Endothelial cell of umbilical vein (primary cell): ENCODE results near the gene NEK4.

Source experiments
- EZH2 ChIP-seq: IDR thresholded peaks from 2 replicates; pipeline ENCODE4 v1.6.1; 2012; ENCODE audit warnings: borderline replicate concordance, low read depth, mild to moderate bottlenecking, moderate library complexity, low read length, inconsistent platforms; ENCODE audit not compliant: severe bottlenecking
- GATA2 ChIP-seq: IDR thresholded peaks from 2 replicates; pipeline ENCODE4 v1.7.0; 2011; ENCODE audit warnings: low read depth, mild to moderate bottlenecking, moderate library complexity, mixed read lengths, low read length; ENCODE audit not compliant: insufficient read length, insufficient read depth
- JUN ChIP-seq: IDR thresholded peaks from 2 replicates; pipeline ENCODE4 v1.6.1; 2011; ENCODE audit warnings: borderline replicate concordance, low read depth; ENCODE audit not compliant: insufficient read length, insufficient read depth
- MYC ChIP-seq: IDR thresholded peaks from one replicate; pipeline ENCODE4 v1.6.1; 2011; ENCODE audit warnings: mild to moderate bottlenecking, low read depth, low read length
- POLR2A ChIP-seq: IDR thresholded peaks from 2 replicates; pipeline ENCODE4 v1.6.1; 2012; ENCODE audit warnings: low read depth, mild to moderate bottlenecking, control low read depth, low read length
- POLR2AphosphoS5 ChIP-seq: IDR thresholded peaks from 2 replicates; pipeline ENCODE4 v1.6.1; 2012; ENCODE audit warnings: low read depth, mild to moderate bottlenecking, control low read depth, low read length, moderate library complexity; ENCODE audit not compliant: insufficient read depth
- TF ChIP-seq, protein P1 (sequence below), 2 donors: IDR thresholded peaks; 1 replicate in 1 of 2; 2 replicates in 1 of 2; pipeline ENCODE4 v1.5.1; 2011; ENCODE audit warnings: low read length in 2 of 2, mild to moderate bottlenecking in 2 of 2, moderate library complexity in 2 of 2, control low read depth in 1 of 2, inconsistent platforms in 1 of 2, low read depth in 1 of 2; ENCODE audit not compliant: insufficient read depth in 1 of 2; ENCODE audit errors: extremely low read depth in 1 of 2

GRCh38 chr3:52816199-52816598 is 45.5 kb upstream of the NEK4 start:
- TF ChIP-seq, protein P1, sequence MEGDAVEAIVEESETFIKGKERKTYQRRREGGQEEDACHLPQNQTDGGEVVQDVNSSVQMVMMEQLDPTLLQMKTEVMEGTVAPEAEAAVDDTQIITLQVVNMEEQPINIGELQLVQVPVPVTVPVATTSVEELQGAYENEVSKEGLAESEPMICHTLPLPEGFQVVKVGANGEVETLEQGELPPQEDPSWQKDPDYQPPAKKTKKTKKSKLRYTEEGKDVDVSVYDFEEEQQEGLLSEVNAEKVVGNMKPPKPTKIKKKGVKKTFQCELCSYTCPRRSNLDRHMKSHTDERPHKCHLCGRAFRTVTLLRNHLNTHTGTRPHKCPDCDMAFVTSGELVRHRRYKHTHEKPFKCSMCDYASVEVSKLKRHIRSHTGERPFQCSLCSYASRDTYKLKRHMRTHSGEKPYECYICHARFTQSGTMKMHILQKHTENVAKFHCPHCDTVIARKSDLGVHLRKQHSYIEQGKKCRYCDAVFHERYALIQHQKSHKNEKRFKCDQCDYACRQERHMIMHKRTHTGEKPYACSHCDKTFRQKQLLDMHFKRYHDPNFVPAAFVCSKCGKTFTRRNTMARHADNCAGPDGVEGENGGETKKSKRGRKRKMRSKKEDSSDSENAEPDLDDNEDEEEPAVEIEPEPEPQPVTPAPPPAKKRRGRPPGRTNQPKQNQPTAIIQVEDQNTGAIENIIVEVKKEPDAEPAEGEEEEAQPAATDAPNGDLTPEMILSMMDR (IDR thresholded peaks at IDR 0.05; ENCODE audit: extremely low read depth in 1 of 2, insufficient read depth in 1 of 2, low read depth in 1 of 2, low read length in 2 of 2): no peak
- no peak for TF ChIP-seq EZH2
- TF ChIP-seq JUN: no peak
- no peak for TF ChIP-seq POLR2A
- no peak for TF ChIP-seq GATA2
- no peak for TF ChIP-seq MYC
- TF ChIP-seq POLR2AphosphoS5: no peak
